Lung microvascular endothelial cell (primary cell): ENCODE results near the gene FIBCD1. TPM values are rescaled to one million over a fixed set of nuclear protein-coding genes. Genes with fewer than 3 reads are reported as not detected.

Experiments used
- DNase-seq, 2 donors: peaks; one replicate each; pipeline versions ENCODE4 v3.0.0 to v3.0.0-alpha.2; 2010; ENCODE audit warnings: low read depth in 2 of 2
- total RNA-seq: library from RNA; depleted of rRNA; stranded (reverse); fragments of >200 nt; gene quantifications from 2 replicates; pipeline ENCODE4 v1.2.1, GENCODE V29; 2014

FIBCD1 gene
- total RNA-seq, 1 donor from 2014 or later: not detected

GRCh38 chr9:130937146-130938076, 1.6 kb downstream of the FIBCD1 start:
- no peak for DNase-seq

GRCh38 chr9:130936285-130937117, 2.5 kb downstream of the FIBCD1 start:
- DNase-seq: peak in 1 of 2 donors; percentile 23

GRCh38 chr9:130935648-130936271, 3.3 kb downstream of the FIBCD1 start:
- no peak for DNase-seq

GRCh38 chr9:130934702-130935647, 4.1 kb downstream of the FIBCD1 start:
- DNase-seq: no peak

GRCh38 chr9:130934246-130934645, 4.8 kb downstream of the FIBCD1 start:
- DNase-seq: no peak

- peak in 1 of 2 donors; percentile 19 for DNase-seq
Observed at GRCh38 chr9:130933114-130934046, 5.7 kb downstream of the FIBCD1 start.

GRCh38 chr9:130932255-130933079, 6.6 kb downstream of the FIBCD1 start:
- DNase-seq: no peak

GRCh38 chr9:130931508-130932254, 7.4 kb downstream of the FIBCD1 start:
- DNase-seq: no peak

GRCh38 chr9:130930804-130931349, 8.2 kb downstream of the FIBCD1 start:
- DNase-seq: no peak

- DNase-seq: no peak
Observed at GRCh38 chr9:130930132-130930803, 8.8 kb downstream of the FIBCD1 start.

GRCh38 chr9:130929571-130930038, 9.4 kb downstream of the FIBCD1 start:
- DNase-seq: no peak

GRCh38 chr9:130927995-130928900, 10.8 kb downstream of the FIBCD1 start:
- DNase-seq: peak; percentile 31 to 48

GRCh38 chr9:130927338-130927737, 11.7 kb downstream of the FIBCD1 start:
- no peak for DNase-seq

GRCh38 chr9:130925050-130925678, 13.9 kb downstream of the FIBCD1 start:
- DNase-seq: no peak

- no peak for DNase-seq
Observed at GRCh38 chr9:130924448-130924788, 14.6 kb downstream of the FIBCD1 start.
